GM21717 (cell line): ENCODE results near the gene KCNQ2.
"Not testable (repeated sequence)": the region's sequence is repeated elsewhere in the genome, so short reads cannot be mapped to it uniquely, and the experiment has no call there.

Experiments used
- ATAC-seq: cut with Tn5 transposase; IDR thresholded peaks from one replicate; pipeline ENCODE4 v1.9.1; 2021; ENCODE audit warnings: mild to moderate bottlenecking, moderate library complexity; ENCODE audit not compliant: unreplicated experiment

KCNQ2 gene

DNA sequence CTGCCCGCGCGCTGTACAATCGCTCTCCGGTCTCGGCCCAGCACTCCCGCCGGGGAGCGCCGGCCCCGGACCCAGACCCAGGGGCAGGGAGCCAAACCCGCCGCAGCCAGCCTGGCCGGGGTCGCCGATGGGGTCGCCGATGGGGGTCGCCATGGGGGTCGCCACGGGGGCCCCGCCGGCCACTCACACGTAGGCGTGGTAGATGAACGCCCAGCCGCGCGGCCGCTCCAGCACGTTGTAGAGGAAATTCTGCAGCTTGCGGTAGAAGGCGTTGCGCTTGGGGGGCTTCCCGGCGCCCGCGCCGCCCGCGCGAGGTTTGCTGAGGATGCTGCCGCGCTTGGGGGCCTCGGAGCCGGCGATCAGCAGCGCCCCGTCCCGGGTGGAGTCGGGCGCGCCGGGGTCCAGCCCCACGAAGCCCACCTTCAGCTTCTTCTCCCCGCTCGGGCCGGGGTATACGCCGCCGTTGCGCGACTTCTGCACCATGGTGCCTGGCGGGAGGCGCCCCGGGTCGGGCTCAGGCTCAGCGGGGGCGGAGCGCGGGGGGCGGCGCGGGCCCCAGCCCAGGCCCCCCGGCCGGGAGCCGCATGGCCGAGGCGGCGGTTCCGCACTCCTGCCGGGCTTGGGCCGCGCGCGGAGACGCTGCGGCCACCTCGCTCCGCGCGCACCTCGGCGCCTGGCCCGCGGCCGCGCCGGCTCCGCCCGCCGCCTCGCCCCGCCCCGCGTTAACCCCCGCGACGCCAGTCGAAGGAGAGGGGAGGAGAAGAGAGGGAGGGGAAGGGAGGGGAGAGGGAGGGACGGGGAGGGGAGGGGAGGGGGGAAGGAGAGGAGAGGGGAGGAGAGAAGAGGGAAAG lies at the start of gene KCNQ2:
Gene KCNQ2, minus strand, starts transcription at position 675 of the 851 bp plus-strand sequence. Its CDS starts 192 bp downstream, at position 483.
- no peak for ATAC-seq

DNA sequence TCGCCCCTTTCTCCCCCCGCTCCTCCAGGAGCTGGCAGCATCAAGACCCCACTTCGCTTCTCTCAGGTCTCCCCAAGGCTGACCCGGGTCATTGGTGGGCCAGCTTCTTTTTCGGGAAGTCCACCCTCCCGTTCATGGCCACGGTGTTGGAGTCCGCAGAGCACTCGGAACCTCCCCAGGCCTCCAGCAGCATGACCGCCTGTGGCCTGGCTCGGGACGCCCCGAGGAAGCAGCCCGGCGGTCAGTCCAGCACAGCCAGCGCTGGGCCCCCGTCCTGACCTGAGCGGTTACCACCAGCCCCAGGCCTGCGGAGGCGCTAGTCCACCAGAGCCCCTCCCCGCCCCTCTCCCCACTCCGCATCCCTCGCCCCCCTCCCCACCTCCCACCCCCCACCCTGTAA lies 49.1 kb upstream of the KCNQ2 start:
- ATAC-seq: no peak

GRCh38 chr20:63520934-63521601 lies 48.6 kb upstream of the KCNQ2 start:
- ATAC-seq: peak; percentile 29

DNA sequence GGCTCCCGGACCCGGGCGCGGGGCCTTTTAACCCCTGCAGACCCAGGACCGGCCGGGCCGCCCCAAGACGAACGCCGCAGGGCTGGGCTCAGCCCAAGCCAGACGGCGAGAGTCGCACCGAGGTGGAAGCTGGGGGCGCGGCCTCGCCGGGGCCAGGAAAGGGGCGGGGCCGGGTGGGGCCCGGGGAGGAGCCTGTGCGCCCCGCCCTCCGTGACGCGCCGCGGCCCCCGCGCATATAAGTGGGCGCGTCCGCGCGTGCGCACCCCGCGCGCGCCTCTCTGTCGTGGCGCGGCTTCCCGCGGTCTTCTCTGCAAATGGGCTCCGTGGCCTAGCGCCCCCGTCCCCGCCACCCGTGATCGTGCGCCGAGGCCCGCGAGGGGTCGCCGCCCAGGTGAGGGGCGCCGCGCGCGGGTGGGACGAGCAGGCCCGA lies 48.1 kb upstream of the KCNQ2 start, which contains the start of gene PPDPF:
Gene PPDPF, plus strand, starts transcription at position 262 of the 430 bp plus-strand sequence. CDS start 544 bp downstream, outside the sequence.
- ATAC-seq: peak; percentile 41

- ATAC-seq: peak; percentile 36
These were observed 47.4 kb upstream of the KCNQ2 start for GRCh38 chr20:63519668-63520503.

DNA sequence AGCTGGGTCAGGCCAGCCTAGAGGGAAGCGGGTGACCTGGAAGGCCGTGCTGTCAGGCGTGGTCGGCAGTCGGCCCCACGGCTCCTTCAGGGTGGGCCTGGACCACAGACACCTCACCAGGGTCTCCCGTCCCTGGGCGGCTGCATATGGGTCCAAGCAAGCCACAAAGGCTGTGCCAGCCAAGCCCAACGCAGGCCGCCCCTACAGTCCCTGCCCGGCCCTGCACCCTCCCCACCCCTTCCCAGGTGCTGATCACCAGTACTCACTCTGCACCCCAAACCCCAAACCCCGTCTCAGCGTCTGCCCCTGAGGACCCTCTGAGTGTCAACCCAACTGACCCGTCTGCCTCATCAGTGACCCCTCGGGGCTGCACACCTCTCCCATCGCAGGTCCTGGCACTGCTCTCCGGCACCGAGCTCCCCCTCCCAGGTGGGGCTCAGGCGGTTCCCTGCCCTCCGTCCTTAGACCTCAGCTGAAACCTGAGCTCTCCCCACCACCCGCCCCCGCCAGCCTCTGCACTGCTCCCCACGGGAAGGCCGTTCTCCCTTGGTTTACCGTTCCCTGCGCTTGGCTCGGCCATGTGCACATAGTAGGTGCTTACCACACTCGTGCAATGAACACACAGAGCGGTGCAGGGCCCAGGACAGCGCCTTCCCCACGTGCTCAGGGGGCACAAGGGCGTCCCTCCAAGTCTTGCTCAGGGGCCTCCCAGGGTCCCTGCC lies 46.7 kb upstream of the KCNQ2 start:
- ATAC-seq: no peak

DNA sequence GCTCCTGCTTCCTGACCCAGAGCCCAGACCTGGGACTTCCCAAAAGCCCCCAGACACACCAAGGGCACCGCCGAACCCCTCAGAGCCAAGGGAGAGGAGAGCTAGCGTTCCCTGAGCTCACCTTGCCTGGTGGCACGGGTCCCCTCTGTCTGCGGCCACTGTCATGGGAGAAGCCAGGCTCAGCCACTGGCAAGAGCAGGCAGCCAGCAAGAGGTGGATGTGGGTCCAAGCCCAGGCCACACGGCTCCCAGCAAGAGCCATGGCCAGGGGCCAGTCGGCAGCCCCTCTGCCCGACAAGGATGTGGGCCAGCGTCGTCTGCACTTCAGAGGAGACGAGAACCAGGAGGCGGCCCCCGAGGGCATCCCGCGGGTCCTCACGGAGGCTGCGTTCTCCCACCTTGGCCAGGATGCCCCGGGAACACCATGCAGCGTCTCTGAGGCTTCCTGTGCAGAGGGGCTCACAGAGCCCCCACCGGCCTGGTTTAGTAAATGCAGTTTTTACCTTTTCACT lies 46.0 kb upstream of the KCNQ2 start:
- no peak for ATAC-seq

DNA sequence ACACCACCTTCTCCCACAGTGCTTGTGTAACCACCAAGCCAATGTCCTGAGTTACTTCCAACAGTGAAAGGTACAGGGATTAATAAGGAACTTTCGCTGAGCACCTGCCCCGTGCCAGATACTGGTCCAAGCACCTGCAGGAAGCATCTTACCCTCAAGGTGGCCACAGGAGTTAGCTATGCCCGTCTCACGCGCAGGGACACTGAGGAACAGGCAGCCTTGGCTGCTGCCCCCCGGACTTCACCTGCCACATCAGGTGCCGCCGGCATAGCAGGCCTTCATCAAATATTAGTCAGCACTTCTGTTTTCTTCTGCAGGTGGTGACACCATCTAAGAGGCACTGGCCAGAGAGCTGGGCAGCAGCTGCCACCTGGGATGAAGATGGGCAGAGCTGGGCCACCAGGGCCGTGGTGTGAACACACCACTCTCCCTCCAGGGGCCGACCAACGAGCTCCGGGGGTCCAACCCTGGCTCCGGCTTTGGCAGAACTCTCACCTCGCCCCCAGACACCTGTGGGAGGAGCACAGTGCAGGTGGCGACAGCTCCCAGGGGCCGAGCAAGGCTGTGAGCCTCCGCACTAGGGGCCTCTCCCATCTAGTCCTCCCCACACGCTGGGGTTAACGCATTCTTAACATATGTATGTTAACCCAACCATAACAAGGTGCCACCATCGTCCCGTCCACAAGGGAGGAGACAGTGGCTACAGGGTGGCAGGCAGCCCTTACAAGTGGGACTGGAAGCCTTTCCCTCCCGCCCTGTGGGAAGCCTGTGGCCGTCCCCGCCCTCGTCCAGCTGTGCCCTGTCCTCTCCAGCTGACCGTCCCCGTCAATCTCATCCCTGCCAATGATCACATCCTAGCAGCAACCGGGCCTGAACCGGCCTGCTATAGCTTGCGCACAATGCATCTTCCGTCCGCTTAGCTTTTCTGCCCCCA lies 45.2 kb upstream of the KCNQ2 start:
- no peak for ATAC-seq

DNA sequence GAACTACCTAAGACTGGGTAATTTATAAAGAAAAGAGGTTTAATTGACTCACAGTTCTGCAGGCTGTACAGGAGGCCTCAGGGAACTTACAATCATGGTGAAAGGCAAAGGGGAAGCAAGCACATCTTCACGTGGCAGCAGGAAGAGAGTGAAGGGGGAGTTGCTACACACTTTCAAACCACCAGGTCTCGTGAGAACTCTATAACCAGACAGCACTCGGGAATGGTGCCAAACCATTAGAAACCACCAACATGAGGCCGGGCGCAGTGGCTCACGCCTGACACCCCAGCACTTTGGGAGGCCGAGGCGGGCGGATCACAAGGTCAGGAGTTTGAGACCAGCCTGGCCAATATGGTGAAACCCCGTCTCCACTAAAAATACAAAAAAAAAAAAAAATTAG lies 42.1 kb upstream of the KCNQ2 start:
- not testable (repeated sequence) for ATAC-seq

DNA sequence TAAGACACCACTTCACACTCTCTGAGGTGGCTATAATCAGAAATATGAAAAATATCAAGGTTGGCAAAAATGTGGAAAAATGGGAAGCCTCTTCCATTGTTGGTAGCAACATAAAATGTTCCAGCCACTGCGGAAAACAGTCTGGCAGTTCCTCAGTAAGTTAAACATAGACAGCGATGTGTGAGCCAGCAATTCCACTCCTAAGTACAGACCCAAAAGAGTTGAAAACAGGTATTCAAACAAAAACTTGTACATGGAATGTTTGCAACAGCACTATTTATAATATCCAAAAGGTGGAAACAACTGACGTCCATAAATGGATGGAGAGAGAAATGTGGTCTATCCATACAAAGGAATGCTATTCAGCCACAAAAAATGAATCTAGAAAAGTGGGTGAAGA lies 40.8 kb upstream of the KCNQ2 start:
- ATAC-seq: no peak

- ATAC-seq: no peak
These were observed 36.7 kb upstream of the KCNQ2 start for GRCh38 chr20:63509088-63509564.

DNA sequence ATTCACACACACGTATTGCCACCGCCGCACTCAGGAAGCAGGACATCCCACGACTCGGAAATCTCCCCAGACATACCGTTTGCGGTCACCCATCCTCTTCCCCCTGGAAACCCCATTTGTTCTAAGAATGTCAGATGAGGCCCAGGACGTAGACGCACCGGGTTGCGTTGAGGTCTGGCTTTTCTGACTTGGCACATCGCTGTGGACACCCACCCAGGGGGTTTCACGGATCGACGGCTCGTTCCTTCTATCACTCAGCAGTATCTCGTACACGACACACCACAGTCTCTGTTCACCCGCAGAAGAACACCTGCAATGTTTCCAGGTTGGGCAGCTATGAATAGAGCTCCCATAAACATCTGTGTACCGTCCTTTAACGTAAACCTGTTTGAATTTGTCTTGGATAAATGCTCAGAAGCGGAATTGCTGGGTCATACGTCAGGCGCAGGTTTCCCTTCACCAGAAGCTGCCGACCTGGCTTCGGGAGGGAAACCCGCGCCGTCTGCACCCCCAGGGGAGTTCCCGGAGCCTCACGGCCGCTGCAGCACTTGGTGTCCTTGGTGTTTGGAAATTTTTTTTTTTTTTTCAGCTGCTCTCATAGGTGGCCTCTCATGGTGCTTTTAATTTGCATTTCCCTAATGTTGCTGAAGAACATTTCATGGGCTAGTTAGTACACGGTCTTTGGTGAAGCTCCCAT lies 35.8 kb upstream of the KCNQ2 start:
- ATAC-seq: no peak

- ATAC-seq: no peak
These were observed 34.8 kb upstream of the KCNQ2 start for GRCh38 chr20:63507083-63507743.

DNA sequence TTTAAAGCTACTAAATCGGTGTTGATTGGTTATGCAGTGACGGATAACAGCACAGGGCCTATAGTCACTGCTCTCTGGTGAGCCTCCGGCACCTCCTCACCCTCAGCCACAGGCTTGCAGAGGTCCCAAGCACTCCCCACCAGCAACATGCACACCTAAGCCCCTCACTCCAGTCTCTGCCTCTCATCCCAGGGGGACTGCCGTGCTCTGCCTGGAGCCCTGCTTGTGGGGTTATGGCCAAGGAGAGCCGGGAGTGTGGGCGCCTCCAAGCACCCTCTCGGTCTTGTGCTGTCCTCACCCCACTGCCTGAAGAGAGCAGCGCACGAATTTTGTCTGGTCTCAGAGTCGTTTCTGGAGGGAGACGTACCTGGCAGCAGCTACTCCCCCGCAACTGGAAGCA lies 33.3 kb upstream of the KCNQ2 start:
- ATAC-seq: no peak

DNA sequence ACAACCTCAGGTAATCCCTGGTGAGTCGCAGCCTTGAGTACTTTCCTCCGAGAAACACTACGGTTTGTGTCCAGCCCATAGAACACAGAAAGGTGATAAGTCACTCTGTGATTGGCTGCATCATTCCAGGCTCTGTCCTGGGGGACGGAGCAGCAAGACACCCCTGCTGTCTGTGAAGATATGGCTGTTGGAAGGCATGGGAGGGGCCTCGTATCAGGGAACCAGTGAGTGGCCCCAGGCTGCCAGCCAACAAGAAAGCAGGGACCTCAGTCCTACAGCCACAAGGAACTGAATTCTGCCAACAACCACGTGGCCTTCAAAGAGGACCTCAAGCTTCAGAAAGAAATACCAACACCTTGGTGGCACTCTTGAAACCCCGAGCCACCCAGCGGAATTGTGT lies 32.8 kb upstream of the KCNQ2 start:
- ATAC-seq: no peak

GRCh38 chr20:63504642-63505041 lies 32.2 kb upstream of the KCNQ2 start:
- no peak for ATAC-seq

- no peak for ATAC-seq
These were observed 31.1 kb upstream of the KCNQ2 start for GRCh38 chr20:63503524-63503923.

GRCh38 chr20:63502671-63503172 lies 30.3 kb upstream of the KCNQ2 start:
- no peak for ATAC-seq
